K562 treated with DMSO at 1 percent for 48 hours (cell line): ENCODE data around the gene TNFRSF13B. TPM values are rescaled to one million over a fixed set of nuclear protein-coding genes. Genes with fewer than 3 reads are reported as not detected.

Experiments used
- total RNA-seq: library from RNA; unstranded; fragments of 300-600 nt; gene quantifications from 2 replicates; pipeline ENCODE4 v1.2.3, GENCODE V29; 2022; ENCODE audit warnings: low replicate concordance; ENCODE audit errors: extremely low read depth

TNFRSF13B gene
- total RNA-seq: not detected in 2 replicates

DNA sequence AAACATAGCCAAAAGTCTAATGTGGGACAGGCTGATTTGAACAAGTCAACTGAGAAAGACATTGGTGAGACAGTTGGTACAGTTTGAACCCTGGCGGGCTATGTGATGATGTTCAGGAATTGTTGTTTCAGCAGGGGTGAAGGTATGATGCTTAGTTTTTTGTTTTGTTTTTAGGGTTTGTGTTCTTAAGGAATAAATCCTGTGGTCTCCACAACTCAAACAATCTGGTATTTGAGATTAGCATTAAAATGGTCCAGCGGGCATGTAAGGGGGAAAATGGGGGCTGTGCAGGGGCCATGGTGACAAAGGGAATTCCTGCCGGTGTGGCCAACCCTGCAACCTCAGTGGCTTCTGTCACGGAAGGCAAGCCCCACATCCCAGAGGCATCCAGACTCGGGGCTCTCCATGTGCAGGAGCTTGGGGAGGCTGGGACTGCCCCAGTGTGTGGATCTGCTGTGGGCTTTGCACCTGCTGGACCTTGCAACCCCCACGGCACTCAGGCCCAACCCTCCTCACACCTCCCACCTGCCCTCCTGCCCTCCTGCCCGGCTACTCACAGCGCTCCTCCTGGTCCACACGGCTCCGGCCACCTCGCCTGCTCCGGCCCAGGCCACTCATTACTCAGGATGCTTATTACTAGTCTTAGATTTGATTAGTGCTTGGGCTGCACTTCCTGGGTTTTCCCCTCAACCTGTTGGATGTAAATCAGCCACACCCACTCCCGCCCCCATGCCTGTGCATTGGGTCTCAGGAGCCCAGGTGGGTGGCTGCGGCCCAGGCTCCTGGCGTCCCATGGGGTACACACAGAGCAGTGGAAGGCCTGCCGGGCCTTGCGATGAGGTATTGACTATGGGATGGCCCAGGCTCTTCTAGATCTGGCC lies at the start of gene TNFRSF13B:
TNFRSF13B (minus strand) TSS at position 661 of the 881 bp plus-strand sequence; CDS start at position 618, 43 bp downstream.

Other genes with a start within 250 kb of the TNFRSF13B start
- gene MPRIP, start 70.3 kb upstream of the TNFRSF13B start, total RNA-seq: not detected in 2 replicates
- not detected in 2 replicates for gene PLD6, start 234.2 kb upstream of the TNFRSF13B start, total RNA-seq